ACC112 (cell line): ENCODE data around the gene CCDC82.

Experiments used
- H2AFZ ChIP-seq: fragments of 200-600 bp; sonication (generic); one replicate; pipeline ENCODE4 v1.6.0; 2017; ENCODE audit warnings: antibody characterized with exemption, low read length; ENCODE audit not compliant: unreplicated experiment
- H3K27ac ChIP-seq: fragments of 200-600 bp; sonication (generic); 2 replicates; pipeline ENCODE4 v1.5.1; 2014; ENCODE audit warnings: low read depth, mild to moderate bottlenecking, antibody characterized with exemption, low read length, moderate library complexity
- H3K27me3 ChIP-seq: fragments of 200-600 bp; sonication (generic); 2 replicates; pipeline ENCODE4 v1.6.1; 2014; ENCODE audit warnings: mild to moderate bottlenecking, antibody characterized with exemption, low read length, moderate library complexity, mixed read lengths; ENCODE audit not compliant: insufficient read depth
- H3K36me3 ChIP-seq: fragments of 200-600 bp; sonication (generic); 2 replicates; pipeline ENCODE4 v1.6.1; 2016; ENCODE audit warnings: mild to moderate bottlenecking, antibody characterized with exemption, low read length, moderate library complexity, mixed read lengths; ENCODE audit not compliant: insufficient read depth
- H3K4me1 ChIP-seq: fragments of 200-600 bp; sonication (generic); one replicate; pipeline ENCODE4 v1.6.1; 2016; ENCODE audit warnings: low read length, mixed read lengths; ENCODE audit not compliant: insufficient read depth, unreplicated experiment, control insufficient read depth
- H3K4me3 ChIP-seq: fragments of 200-600 bp; sonication (generic); 2 replicates; pipeline ENCODE4 v1.5.1; 2014; ENCODE audit warnings: mild to moderate bottlenecking, low read depth, low read length
- H3K79me2 ChIP-seq: fragments of 200-600 bp; sonication (generic); one replicate; pipeline ENCODE4 v1.6.0; 2016; ENCODE audit warnings: low read length; ENCODE audit not compliant: control insufficient read depth, unreplicated experiment, insufficient read depth

The CCDC82 gene

DNA sequence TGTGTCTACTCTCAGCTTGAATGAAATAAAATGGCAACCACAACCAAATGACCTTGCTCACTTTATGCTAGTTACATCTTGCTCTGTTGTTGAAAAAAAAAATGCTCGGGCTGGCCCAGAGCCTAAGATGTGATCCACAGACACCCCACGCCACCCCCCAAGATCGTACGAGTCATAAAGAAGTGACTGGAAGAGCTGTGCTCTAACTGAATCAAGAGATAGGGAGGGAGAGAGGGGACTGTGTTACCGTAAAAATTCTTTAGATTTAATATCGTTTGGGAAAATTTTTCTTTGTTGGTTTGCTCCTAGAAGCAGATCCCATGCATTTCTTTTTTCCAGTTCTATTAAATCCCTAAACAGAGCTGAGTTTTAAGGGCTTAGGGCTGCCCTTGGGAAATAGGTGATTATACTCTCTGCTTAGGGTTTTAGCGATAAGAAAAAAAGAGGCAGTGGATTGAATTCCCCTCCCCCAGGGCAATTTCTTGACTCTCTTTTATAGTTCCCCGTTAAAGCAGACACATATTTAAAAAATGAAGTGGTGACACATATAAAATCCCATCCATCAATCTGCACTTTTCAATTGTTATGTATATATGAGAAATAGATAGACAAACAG, 61.2 kb downstream of the CCDC82 start:
- peaks cover 86% of the 10 kb centered on the region for H3K4me1 ChIP-seq
- no peaks in the 10 kb centered on the region for H3K27me3 ChIP-seq
- no peak overlapping the region for H3K4me3 ChIP-seq
- peak overlapping the region; percentile 66 for H3K27ac ChIP-seq
- no peak overlapping the region for H2AFZ ChIP-seq
- H3K36me3 ChIP-seq = peaks cover 14% of the 10 kb centered on the region
- H3K79me2 ChIP-seq = peaks cover 94% of the 10 kb centered on the region

GRCh38 chr11:96326959-96327358, 62.8 kb downstream of the CCDC82 start:
- Histone ChIP-seq H3K79me2 (peaks cover 92% of the 10 kb centered on the region), H3K4me3 (no peak overlapping the region), H3K27me3 (no peaks in the 10 kb centered on the region), H2AFZ (no peak overlapping the region), H3K36me3 (peaks cover 23% of the 10 kb centered on the region), H3K27ac (no peak overlapping the region; the same call in 1 of the 2 replicates), H3K4me1 (peaks cover 74% of the 10 kb centered on the region)

GRCh38 chr11:96324912-96325311, 64.8 kb downstream of the CCDC82 start:
- Histone ChIP-seq H3K27me3 (no peaks in the 10 kb centered on the region), H3K4me1 (peaks cover 73% of the 10 kb centered on the region), H3K36me3 (peaks cover 31% of the 10 kb centered on the region), H3K79me2 (peaks cover 97% of the 10 kb centered on the region), H3K4me3 (peak overlapping the region; percentile 57), H2AFZ (peak overlapping the region; percentile 30), H3K27ac (peak overlapping the region; percentile 80)

- Histone ChIP-seq H3K27ac (peak overlapping the region; percentile 80; the same call in 1 of the 2 replicates), H3K4me1 (peaks cover 68% of the 10 kb centered on the region)
Measured at GRCh38 chr11:96323642-96323985, 66.1 kb downstream of the CCDC82 start.

GRCh38 chr11:96322775-96323641, 66.7 kb downstream of the CCDC82 start:
- H3K27ac ChIP-seq = no peak overlapping the region
- no peak overlapping the region for H2AFZ ChIP-seq
- peaks cover 68% of the 10 kb centered on the region for H3K4me1 ChIP-seq
- H3K27me3 ChIP-seq = no peaks in the 10 kb centered on the region
- H3K79me2 ChIP-seq = peaks cover 97% of the 10 kb centered on the region
- peaks cover 31% of the 10 kb centered on the region for H3K36me3 ChIP-seq
- H3K4me3 ChIP-seq = no peak overlapping the region

More at GRCh38 chr11:96323642-96323985, 66.1 kb downstream of the CCDC82 start:
- H3K4me3 ChIP-seq = no peak overlapping the region
- no peaks in the 10 kb centered on the region for H3K27me3 ChIP-seq
- peaks cover 97% of the 10 kb centered on the region for H3K79me2 ChIP-seq
- peaks cover 31% of the 10 kb centered on the region for H3K36me3 ChIP-seq
- no peak overlapping the region for H2AFZ ChIP-seq

DNA sequence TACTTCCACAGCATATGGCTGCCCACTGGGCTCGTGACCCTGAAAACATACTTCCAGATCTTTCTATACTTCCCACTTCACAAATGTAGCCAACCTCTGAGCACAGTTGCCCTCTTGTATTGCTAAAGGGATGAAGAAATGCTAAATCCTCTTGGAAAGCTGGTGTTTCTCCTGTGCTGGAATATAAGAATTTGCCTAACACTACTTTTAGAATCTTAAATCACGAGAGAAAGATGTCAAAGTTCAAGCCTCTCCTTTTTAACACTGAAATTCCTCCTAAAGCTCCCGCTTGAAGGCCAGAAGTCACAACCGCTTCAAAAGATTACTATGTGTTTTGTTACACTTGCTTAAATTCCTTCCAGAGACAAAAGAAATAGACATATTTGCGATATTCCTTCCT, 68.6 kb downstream of the CCDC82 start:
- no peak overlapping the region for H2AFZ ChIP-seq
- H3K79me2 ChIP-seq = peaks cover 98% of the 10 kb centered on the region
- peaks cover 72% of the 10 kb centered on the region for H3K4me1 ChIP-seq

GRCh38 chr11:96319898-96320656, 69.6 kb downstream of the CCDC82 start:
- Histone ChIP-seq H3K27ac (0 out of 2 replicates have a peak overlapping the region, but pooled peaks have one; percentile 3), H2AFZ (no peak overlapping the region), H3K79me2 (peaks cover 97% of the 10 kb centered on the region), H3K36me3 (peaks cover 38% of the 10 kb centered on the region), H3K4me3 (no peak overlapping the region), H3K27me3 (no peaks in the 10 kb centered on the region), H3K4me1 (peaks cover 72% of the 10 kb centered on the region)

More for the DNA sequence above, 68.6 kb downstream of the CCDC82 start:
- no peak overlapping the region for H3K4me3 ChIP-seq
- no peak overlapping the region for H3K27ac ChIP-seq
- no peaks in the 10 kb centered on the region for H3K27me3 ChIP-seq
- H3K36me3 ChIP-seq = peaks cover 38% of the 10 kb centered on the region

- Histone ChIP-seq H3K27ac (no peak overlapping the region), H3K27me3 (no peaks in the 10 kb centered on the region), H3K4me3 (no peak overlapping the region), H2AFZ (no peak overlapping the region), H3K79me2 (peaks cover 98% of the 10 kb centered on the region), H3K36me3 (peaks cover 33% of the 10 kb centered on the region), H3K4me1 (peaks cover 73% of the 10 kb centered on the region)
Measured at GRCh38 chr11:96318850-96319249, 70.9 kb downstream of the CCDC82 start.

DNA sequence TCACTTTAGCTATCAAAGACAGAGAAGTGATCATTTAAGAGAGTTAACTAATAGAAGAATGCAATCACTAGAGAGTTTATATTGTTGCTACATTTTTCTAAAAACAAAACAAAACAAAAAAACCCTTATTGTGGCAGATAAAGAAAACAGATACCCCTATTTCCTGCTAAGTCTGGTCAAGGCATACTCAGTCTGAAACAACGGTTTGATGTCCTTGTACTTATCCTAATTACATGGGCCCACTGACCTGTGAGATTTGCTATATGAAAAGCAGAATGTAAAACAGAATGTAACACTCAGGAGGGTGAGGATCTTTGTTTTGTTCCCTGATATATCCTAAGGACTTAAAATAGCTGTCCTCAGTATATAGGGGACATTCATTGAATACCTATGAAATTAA, 71.3 kb downstream of the CCDC82 start:
- Histone ChIP-seq H3K36me3 (peaks cover 29% of the 10 kb centered on the region), H3K4me1 (peaks cover 73% of the 10 kb centered on the region), H3K4me3 (no peak overlapping the region), H3K27me3 (no peaks in the 10 kb centered on the region), H3K79me2 (peaks cover 98% of the 10 kb centered on the region), H2AFZ (no peak overlapping the region), H3K27ac (no peak overlapping the region)

- Histone ChIP-seq H2AFZ (no peak overlapping the region), H3K4me3 (no peak overlapping the region), H3K36me3 (peaks cover 26% of the 10 kb centered on the region), H3K27me3 (no peaks in the 10 kb centered on the region), H3K79me2 (peaks cover 98% of the 10 kb centered on the region), H3K27ac (no peak overlapping the region), H3K4me1 (peaks cover 76% of the 10 kb centered on the region)
Measured at GRCh38 chr11:96317985-96318384, 71.7 kb downstream of the CCDC82 start.
